ENCODE data around the gene RASGRP4.
"Not testable (repeated sequence)": the region's sequence is repeated elsewhere in the genome, so short reads cannot be mapped to it uniquely, and the experiment has no call there.

The RASGRP4 gene

DNA sequence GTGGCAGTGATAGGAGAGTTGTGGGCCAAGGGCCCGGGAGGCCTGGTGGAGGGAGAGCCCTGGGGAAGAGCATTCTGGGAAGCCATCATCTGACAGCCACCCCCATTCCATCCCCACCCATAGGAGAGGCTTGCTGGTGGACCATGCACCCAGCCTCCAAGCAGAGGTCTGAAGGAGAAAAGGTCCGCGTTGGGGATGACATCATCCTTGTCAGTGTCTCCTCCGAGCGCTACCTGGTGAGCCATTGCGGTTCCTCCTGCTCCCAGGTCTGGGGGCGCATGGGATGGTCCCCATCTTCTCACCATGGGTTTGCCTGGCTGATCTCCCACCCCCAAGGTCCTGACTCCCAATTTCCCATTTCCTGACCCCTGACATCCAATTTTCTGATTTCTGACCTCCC is 18.0 kb upstream of the RASGRP4 start:
- no peak for DNase-seq

DNA sequence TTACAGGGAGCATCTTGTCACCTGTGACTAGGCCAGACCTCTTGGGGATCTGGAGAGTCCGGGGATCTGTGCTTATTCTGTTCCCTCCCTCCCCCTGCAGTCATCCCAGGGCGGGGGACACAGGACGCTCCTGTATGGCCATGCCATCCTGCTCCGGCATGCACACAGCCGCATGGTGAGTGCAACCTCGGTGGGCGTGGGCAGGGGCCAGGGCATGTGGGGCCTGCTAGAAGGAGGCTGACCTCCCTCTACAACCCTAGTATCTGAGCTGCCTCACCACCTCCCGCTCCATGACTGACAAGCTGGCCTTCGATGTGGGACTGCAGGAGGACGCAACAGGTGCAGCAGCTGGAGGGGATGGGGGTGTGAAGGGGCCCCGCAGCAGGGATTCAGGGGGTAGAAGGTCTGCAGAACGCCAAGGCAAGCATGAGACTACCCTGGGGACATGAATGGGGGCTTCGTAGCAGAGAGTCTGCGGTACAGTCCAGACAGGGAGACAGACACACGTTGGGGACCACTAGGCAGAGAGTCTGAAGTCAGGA is 17.5 kb upstream of the RASGRP4 start:
- no peak for DNase-seq

DNA sequence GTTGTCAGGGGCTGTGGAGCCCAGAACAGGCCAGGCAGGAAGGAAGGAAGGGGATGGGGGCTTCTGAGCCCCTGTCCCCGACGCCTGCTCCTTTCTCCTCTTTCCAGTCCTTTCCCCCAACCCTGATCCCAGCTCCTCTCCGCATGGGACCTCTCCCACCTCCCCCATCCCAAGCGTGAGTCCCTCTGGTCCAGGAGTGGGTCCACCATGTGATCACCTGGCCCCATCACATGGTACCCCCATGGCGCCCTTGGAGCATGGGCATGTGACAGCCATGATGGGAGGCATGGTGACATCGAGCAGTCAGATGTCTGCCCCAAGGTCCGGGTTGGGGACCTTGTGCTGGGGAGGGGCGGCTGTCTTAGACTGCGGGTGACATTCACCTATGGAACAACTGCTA is 16.7 kb upstream of the RASGRP4 start:
- DNase-seq: no peak

DNA sequence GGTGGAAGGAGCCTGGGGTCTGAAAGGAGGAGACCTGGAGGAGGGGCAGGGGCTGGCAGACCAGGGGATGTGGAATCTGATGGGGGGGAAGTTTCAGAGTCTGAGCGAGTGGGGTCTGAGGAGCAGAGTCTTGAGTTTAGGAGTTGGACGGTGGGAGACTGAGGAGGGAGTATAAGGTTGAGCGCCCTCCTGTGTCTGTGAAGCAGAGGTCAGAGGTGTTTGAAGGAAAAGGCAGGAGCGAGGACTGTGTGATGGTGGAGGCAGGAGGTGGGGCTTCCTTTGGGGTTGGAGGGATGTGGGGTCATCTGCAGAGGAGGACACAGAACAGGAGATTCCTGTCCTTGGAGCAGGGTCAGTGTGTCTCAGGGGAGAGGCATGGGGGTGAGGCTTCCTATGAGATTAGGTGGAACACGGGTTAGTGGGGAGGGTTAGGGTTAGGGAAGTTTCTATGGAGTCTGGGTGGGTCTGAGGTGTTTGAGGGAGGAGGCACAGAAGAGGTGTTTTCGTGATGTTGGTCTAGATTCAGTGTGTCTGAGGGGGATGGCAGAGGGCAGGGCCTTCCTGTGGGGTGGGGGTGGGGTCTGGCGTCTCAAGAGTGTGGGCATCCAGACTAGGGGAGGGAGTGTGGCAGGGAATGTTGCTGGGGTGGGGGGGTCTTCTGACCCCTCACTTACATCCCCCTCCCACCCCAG is 15.8 kb upstream of the RASGRP4 start:
- no peak for DNase-seq

DNA sequence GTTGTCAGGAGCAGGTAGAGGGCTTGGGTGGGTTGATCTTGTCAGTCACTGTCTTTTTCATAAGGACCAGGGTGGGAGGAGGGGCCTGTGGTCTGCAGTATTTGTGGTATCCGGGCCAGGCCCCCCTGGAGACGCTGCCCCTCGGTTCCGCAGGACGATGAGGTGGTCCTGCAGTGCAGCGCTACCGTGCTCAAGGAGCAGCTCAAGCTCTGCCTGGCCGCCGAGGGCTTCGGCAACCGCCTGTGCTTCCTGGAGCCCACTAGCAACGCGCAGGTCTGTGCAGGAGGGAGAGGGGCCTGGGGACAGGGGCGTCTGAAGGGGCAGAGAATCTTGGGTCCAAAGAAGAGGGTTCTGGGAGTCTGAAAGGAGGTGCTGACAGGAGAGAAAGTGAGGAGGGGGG is 14.6 kb upstream of the RASGRP4 start:
- no peak for DNase-seq

DNA sequence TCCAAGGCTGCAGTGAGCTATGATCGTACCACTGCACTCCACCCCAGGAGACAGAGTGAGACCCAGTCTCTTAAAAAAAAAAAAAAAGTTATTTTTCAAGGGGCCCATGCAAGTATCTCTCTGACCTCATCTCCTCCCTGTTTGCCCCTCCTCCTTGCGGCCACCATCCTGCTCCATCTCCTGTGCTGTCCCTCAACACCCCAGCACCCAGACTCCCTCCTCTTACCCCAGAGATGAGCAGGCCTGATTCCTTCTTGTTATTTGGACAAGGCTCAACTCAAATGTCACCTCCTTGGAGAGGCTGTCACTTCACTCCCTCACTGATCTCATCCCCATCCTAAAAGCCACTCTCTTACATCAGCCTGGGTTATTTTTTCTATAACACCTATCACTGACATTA is 11.9 kb upstream of the RASGRP4 start:
- no peak for DNase-seq

DNA sequence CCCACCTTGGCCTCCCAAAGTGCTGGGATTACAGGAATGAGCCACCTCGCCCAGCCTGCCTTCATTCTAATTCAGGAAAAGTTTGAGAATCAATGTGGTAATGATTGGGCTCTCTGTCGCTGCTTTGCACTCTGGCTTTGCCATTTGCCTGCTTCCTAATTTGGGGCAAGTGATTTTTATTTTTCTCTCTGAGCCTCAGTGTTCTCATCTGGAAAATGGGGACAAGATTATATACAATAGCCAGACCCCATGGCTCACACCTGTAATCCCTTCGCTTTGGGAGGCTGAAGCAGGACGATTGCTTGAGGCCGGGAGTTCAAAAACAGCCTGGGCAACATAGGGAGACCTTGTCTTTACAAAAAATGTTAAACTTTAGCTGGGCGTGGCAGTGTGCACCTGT is 11.3 kb upstream of the RASGRP4 start:
- no peak for DNase-seq

DNA sequence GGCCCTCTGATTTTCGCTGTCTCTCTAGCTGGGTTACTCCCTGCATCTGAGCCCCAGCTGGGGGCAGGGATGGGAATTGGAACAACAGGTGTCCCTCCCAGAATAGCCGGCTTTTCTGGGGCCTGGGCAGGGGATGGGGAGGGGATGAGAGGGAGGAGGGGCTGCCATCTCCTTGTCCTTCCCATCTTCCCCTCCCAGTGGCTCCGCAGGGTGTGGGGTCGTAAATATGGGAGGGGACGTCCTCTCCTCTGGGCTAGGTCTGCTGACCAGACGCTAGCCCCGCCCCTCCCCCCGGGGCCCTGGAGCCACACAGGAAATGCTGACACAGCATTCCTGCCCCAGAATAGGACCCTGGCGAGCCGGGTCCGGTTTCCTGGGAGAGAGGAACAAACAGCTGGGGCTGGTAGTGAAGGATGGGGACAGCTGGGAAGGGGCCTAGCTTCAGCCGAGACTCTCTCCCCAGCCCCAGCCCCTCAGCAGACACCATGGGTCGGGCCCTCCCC is 8.6 kb upstream of the RASGRP4 start:
- no peak for DNase-seq

DNA sequence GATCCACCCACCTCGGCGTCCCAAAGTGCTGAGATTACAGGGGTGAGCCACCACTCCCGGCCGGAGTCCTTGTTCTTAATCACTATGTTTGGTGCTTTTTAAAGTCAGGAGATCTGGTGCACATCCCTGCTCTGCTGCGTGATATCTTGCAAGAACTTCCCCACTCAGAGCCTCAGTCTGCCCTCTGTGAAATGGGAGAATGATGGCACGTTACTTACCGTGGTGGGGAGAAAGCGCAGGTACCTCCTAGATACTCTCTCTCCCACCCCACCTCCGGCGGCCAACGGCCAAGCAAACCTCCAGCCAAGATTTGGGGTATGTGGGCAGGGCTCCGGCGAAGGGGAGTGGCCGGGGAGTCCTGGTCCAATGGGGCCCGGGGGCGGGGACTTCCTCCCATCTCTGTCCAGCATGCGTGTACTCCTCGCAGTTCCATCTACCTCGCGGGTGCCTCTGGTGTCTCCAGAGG is 7.3 kb upstream of the RASGRP4 start, which contains the start of gene RYR1:
RYR1 (plus strand) TSS at position 424 of the 466 bp plus-strand sequence. CDS start 139 bp downstream, outside the sequence.
- DNase-seq: no peak

DNA sequence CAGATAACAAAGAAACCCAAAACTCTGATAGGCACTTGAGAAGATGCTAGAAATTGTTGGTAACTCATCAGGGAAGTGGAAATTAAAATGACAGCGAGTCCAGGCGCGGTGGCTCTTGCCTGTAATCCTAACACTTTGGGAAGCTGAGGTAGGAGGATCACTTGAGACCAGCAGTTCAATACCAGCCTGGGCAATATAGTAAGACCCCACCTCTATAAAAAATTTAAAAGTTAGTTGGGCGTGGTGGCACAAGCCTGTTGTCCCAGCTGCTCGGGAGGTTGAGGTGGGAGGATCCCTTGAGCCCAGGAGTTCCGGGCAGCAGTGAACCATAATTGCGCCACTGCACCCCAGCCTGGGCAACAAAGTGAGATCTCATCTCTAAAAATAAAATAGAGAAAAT is 4.9 kb upstream of the RASGRP4 start:
- DNase-seq: no peak

DNA sequence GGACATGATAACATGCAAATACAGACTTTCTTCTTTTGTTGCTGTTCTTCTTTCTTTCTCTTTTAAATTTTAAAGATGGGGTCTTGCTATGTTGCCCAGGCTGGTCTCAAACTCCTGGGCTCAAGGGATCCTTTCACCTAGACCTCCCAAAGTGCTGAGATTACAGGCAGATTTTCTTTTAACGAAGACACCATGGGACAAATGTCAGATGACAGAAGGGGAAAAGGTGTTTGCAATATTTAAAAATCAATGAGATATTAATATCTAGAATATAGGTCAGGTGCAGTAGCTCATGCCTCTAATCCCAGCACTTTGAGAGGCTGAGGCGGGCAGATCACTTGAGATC is 3.8 kb upstream of the RASGRP4 start:
- DNase-seq: no peak

DNA sequence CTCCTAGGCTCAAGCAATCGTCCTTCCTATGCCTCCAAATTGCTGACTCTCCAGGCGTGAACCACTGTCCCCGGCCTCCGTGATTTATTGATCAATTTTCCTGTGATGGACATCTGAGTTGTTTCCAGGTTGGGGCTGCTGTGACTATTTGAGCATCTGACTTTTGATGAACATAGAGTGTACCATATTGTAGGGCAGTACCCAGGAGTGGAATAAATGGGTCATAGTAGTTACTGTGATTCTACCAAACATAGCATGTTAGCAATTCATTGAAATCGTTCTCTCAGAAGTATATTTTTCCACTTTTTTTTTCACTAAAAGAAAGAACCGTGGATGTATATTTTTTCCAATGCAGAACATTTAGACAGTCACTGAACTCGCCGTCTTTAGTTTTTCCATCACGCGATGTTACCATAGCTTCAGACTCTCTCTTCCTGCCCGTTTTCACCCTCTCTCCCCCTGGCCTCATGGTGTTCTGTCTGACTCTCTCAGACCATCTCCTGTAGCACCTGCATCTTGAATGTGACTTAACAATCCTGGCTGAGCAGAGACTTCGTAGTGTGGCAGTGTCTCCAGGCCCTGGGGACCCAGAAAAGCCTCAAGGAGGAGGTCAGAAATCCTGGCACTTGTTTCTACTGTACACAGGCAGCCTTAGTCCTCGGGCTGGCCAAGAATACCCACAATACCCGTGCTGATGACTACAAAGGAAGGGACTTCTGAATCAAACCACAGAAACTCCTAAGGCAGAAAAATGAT is 3.2 kb upstream of the RASGRP4 start:
- DNase-seq: no peak

DNA sequence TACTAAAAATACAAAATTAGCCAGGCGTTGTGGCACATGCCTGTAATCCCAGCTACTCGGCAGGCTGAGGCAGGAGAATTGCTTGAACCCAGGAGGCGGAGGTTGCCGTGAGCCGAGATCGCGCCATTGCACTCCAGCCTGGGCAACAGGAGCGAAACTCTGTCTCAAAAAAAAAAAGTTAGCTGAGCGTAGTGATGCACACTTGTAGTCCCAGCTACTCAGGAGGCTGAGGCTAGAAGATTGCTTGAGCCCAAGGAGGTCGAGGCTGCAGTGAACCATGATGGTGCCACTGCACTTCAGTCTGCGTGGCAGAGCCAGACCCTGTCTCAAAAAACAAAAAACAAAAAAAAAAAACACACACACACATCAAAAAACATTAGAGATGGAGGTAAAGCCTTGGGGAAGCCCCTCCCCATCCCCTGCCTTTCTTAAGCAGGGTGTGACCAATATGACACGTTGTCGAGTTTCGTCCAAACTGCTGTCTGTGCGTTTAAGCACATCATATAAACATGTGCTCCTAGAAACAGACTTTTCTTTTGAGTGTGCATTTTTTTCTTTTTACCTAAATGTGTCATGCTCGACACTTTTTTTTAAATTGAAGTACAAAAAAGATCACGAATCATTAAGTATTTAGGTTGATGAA is 1.1 kb upstream of the RASGRP4 start:
- DNase-seq: not testable (repeated sequence)

DNA sequence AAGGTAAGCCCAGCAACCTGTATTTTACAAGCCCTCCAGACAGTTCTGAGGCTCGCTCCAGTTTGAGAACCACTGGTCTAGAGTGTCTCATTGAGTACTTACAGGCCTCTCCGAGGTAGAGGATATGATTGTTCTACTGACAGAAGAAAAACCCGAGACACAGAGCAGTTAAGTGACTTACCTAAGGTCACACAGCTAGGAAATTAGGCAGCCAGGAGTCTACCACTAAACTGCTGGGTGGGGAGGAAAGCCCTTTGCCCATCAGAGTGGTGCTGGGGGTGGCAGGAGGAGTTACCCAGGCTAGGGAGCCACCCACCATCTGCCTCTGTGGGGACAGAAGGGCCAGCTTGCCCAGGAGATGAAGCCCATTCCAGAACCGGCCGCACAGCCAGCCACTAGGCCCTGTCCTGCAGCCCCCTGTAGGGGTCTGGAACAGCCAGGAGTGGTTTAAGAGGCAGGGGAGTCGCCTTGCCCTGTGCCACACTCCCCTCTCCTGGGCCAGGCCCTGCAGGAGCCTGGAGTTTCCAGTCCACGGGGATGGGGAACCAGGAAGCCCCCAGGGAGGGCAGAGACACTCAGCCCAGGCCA is 703 bp downstream of the RASGRP4 start:
- DNase-seq: no peak

DNA sequence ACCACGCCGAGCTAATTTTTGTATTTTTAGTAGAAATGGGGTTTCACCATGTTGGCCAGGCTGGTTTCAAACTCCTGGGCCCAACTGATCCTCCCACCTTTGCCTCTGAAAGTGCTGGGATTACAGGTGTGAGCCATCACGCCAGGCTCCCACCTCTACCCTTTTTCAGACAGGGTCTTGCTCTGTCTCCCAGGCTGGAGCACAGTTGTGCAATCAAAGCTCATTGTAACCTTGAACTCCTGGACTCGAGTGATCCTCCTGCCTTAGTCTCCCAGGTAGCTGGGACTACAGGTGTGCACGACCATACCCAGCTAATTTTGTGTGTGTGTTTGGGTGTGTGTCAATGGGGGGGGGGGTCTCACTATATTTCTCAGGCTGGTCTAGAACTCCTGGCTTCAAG is 1.7 kb downstream of the RASGRP4 start:
- no peak for DNase-seq

DNA sequence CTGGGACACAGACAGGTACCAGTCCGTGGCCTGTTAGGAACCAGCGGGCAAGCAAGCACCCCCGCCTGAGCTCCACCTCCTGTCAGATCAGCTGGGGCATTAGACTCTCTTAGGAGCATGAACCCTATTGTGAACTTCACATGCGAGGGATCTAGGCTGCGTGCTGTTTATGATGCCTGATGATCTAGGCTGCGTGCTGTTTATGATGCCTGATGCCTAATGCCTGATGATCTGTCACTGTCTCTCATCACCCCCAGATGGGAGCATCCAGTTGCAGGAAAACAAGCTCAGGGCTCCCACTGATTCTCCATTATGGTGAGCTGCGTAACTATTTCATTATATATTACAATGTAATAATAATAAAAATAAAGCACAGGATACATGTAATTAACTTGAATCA is 3.6 kb downstream of the RASGRP4 start:
- DNase-seq: no peak

DNA sequence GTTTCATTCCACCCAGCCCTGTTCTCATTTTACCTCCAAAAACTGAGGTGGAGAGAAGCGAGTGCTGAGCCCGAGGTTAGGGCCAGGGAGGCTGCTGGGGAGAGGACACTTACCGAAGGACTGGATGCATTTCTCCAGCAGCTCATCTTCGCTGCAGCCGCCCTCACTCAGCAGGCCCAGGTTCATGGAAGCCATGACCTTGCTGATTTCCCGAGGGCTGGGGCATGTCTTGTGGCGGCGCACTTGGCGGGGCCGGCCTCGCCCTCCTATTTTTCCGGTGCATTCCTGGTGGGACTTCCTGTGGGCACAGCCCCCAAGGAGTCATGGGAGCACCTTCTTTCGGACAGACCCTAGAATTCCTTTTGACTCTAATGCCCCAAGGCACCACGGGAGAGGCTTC is 4.2 kb downstream of the RASGRP4 start:
- no peak for DNase-seq

DNA sequence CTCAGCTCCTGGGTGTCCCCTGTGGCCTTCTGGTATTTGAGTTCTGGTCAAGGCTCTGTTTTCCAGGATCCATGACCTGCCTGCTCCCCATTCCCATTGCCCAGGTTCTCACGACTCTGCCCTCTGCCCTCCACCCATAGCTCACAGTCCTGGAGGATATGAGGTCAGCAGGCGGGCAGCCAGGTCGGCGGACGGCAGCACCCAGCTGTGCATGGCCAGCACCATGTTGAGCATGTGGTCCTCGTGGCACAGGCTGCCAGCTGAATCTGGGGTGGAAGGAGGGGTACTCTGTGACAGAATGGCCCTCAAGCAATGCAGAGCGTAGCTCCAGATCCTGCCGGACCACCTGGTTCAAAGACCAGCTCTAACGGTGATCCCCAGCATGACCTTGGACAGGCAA is 5.1 kb downstream of the RASGRP4 start:
- no peak for DNase-seq

DNA sequence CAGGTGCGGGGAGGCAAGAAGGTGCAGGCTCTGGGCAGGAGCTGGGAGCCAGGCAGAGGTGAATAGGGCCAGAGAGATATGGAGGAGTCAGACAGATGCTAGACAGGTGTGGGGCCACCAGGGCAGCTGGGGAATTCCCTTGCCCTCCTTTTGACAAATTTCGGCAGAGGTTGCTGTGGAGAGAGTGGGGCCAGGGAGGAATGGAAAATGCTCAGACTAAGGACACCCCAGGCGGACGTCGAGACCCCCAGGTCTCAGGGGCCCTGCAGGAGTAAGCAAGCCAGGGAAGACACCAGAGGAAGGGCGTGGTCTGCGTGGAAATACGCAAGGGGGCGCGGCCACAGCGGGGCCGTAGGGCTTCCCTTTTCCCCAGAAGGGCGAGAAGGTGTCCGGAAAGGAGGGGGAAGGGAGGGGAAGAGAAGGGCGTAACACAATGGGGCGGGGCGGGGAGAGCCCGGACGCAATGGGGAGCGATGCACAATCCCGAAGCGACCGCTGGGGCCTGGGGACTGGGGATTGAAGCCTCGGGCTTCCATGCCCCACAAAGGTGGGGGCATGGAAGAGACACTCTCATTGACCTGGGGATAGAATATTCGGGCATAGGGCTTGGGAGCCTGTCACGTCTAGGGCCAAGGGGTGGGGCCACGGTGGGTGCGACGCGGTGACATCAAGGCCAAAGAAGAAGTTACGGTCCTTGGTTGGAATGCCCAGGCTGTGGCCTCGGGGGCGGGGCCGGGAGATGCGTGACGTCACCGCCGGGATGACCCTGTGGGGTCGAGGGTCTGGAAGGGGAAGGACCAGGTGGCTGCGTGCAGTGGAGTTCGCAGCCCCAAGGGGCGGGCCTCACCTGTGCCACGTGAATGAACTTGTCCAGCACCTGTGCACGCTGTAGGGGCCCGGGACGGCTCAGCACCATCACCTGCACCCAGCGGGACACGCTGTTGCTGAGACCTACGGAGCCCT is 8.2 kb downstream of the RASGRP4 start:
- no peak for DNase-seq

DNA sequence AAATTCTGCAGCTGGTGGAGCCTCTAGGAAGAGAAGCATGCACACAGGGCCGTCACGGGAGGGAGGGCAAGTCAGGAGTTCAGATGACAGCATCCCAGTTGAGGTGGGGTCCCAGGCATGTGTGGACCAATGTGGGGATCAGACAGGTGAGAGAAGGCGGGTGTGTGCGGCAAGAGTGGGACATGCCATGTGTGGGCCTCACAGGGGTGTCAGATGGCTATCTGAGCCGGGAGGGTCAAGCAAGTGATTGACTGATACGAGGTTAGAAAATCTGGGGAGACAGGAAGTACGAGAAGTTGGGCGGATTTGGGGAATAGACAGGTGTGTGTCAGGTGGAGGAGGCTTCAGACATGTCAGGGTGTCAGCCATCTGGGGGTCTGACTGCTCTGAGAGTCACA is 8.9 kb downstream of the RASGRP4 start:
- no peak for DNase-seq

DNA sequence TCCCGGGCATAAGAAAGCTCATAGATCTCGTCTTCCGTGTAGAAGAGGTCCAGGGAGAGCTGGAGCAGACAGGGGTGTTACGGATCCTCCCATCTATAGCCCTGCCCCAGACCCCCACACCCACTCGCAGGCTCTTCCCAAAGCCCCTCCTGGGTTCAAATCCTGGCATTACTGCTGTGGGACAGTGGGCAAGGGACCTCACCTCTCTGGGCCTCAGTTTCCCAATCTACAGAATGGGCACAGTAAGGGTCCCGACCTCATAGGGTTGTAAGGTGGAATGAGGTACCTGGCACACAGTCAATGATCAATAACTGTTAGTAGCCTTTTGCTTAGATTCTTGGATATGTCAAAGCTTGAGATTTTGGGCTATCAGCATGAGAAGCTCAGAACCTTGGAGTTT is 12.6 kb downstream of the RASGRP4 start:
- DNase-seq: no peak

DNA sequence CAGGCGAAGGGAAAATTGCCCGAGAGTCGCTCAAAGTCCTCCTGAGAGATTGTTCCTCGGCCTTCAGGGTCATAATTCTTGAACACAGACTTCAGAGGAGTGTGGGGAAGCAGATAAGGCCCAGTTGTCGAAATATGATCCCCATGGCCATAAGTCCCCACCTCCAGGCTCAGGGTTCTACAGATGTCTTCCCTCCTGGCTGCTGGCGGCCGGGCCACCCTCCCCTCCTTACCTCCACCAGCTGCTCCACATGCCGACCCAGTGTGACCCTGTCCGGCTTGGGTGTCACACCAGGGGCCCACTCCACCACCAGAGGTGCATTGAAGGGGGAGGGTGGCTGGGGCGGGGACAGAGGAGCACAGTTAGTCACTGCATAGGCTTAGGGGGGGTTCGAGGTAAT is 13.1 kb downstream of the RASGRP4 start:
- DNase-seq: no peak

Data from SHP77 treated with DMSO at 0.1 percent for 48 hours (cell line).